NCI-H187 (cell line): ENCODE measurements around the gene RASAL2.
"Not testable (repeated sequence)": the region's sequence is repeated elsewhere in the genome, so short reads cannot be mapped to it uniquely, and the experiment has no call there.

Experiments used
- DNase-seq, 2 experiments: peaks; one replicate each; lab custom pipeline; 2025; lab: John Stamatoyannopoulos, UW

RASAL2 gene

GRCh38 chr1:178345238-178345637 lies 251.3 kb downstream of the RASAL2 start:
- no peak for DNase-seq

DNA sequence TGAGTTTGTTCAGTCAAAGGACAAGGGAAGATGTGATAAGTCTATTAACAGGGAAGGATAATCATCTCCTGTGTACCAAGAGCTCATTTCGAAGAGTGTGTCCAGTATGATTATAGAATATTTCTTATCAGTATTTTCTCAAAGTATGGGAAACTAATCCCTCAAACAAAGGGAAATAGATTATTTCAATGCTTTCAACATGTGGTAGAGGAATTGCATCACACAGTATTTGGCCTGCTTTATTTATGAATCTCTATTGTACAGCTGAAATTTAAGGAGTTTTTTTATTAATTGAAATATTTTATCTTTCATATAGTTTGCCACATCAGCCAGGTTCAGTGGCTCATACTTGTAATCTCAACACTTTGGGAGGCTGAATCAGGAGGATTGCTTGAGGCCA lies 251.9 kb downstream of the RASAL2 start:
- DNase-seq = no peak

DNA sequence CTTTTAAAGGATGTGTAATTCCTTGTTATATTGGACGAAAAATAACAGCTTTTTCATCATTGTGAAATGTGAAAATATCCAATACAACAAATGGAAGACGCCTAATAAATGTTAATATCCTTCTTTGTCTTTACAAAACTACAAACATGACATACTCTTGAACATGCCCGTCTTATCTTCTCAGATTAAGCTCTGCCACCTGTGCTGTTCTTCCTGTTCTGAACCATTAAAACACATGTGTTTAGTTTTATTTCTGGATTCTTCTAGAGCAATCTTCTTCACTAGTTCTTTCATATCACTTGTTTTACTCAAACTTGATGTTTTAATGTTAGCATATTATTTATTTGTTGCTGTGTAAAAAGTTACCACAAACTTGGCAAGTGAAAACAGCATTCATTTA lies 255.9 kb downstream of the RASAL2 start:
- no peak for DNase-seq

DNA sequence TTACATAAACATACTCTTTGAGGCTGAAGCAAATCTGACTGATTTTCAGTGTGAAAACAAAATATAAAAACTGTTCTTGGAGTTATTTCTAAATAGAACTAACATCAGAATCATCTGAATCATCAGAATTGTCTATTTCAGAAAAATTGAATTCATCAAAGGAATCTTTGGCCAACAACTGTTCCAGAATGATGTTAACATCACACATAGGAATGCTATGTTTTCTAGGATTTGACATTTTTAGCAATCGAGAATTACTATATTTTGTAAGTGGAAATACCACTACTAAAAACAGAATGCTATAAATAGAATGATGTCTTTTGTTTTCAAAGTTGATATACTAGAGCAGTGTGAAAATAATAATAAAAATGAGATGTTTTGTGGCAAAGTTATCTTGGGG lies 258.0 kb downstream of the RASAL2 start:
- DNase-seq = not testable (repeated sequence)

DNA sequence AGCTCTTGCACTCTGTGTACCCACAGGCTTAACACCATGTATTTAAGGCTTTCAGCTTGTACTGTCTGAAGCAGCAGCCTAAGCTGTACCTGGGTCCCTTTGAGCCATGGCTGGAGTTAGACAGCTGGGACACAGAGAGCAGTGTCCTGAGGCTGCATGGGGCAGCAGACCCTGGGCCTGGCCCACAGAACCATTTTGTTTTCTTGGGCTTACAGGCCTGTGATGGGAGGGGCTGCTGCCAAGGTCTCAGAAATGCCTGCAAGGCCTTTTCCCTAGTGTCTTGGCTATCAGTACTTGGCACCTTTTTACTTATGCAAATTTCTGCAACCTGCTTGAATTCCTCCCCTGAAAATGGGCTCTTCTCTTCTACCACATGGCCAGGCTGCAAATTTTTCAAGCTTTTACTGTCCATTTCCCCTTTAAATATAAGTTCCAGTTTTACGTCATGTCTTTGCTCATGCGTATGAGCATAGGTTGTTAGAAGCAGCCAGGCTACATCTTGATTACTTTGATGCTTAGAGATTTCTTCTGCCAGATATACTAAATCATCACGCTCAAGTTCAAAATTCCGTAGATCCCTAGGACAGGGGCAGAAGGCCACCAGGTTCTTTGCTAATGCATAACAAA lies 259.0 kb downstream of the RASAL2 start:
- no peak for DNase-seq

DNA sequence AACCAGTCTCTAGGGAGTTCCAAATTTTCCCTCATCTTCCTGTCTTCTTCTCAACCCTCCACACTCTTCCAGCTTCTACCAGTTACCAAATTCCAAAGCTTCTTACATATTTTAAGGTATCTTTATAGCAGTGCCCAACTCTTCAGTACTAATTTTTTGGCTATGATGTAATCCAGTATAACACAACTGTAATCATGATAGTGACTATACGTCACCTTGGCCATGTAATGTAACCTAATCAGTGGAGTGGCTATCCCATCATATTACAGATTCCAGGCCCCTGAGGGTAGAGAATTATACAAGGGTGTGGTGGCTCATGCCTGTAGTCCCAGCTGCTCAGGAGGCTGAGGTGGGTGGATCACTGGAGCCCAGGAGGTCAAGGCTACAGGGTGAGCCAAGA lies 259.6 kb downstream of the RASAL2 start:
- no peak for DNase-seq

DNA sequence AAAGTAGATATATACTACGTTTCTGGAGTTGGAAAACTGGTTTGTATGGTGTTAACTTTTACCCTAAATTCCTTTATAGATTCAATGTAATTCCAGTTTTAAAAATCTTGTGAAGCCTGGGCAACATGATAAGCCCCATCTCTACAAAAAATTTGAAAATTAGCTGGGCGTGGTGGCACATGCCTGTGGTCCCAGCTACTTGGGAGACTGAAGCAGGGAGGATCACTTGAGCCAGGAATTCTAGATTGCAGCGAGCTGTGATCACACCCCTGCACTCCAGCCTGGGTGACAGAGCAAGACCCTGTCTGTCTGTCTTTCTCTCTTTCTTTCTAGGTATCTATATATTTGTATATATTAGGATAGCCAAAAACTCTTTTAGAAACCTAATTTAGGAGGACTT lies 260.9 kb downstream of the RASAL2 start:
- DNase-seq = no peak

DNA sequence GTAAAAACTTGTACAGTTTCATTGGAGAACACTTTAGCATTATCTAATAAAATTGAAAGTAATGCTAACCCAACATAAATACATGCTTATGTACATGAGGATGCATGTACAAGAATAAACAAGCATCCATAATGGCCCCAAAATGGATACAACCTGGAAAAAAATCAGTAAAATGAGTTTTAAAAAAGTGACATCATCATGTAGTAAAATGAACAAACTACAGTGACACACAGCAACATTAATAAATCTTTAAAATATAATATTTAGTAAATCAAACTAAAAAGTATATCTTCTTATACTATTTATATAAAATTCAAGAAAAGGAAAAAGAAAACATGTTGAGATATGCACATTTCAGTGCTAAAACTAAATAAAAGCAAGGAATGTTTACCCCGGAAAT lies 262.4 kb downstream of the RASAL2 start:
- DNase-seq = no peak

- no peak for DNase-seq
Observed at GRCh38 chr1:178358456-178358855, 264.6 kb downstream of the RASAL2 start.

DNA sequence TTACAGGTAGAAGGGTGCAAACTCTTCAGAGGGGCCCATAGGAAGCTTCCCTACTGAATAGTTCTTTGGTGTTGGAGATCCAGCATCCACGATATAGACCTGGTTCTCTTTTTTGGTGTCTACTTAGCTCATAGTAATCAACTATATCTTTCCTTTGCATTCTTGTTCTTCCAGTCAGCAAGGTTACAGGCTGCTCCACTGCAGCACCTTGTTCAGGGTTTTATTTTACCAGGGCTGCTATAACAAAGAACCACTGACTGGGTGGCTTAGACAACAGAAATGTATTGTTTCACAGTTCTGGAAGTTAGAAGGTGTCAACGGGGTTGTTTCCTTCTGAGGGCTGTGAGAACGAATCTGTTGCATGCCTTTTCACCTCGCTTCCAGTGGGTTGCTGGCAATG lies 266.5 kb downstream of the RASAL2 start:
- DNase-seq = no peak

DNA sequence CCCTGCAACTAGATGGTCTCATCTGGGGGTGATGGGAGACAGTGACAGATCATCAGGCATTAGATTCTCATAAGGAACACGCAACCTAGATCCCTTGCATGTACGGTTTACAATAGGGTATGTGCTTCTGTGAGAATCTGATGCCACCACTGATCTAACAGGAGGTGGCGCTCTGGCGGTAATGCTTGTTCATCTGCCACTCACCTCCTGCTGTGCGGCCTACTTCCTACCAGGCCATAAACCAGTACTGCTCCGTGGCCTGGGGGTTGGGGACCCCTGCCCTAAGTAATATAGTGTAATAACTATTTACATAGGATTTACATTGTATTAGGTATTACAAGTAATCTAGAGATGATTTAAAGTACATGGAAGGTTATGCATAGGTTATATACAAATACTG lies 267.9 kb downstream of the RASAL2 start:
- DNase-seq = no peak

DNA sequence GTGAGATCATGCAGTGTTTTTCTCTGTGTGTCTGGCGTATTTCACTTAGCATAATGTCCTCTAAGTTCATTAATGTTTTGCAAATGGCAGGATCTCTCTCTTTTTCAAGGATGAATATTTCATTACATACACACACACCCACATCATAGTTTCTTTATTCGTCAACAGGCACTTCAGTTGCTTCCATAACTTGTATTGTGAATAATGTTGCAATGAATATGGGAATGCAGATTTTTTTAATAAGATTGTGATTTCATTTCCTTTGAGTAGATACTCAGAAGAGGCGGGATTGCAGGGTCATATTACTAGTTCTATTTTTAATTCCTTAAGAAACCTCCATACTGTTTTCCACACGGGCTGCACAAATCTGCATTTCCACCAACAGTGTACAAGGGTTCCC lies 268.8 kb downstream of the RASAL2 start:
- DNase-seq = no peak

GRCh38 chr1:178364782-178365181 lies 270.9 kb downstream of the RASAL2 start:
- DNase-seq = no peak

DNA sequence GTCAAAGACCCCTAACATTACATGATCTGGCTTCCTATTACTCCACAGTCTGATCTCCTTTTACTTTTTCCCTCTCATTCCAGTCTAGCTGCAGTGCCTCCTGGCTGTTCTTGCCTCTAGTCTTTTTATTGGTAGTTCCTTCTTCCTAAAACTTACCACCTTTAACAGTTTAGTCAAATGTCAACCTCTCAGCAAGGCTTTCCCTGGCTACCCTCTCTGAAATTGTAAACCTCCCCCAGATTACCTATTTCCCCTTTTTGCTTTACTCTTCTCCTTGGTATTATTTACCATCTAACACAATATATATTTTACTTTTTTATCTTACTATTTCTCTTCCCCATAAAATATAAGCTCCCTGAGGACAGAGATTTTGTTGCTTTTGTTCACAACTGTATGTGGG lies 273.2 kb downstream of the RASAL2 start:
- no peak for DNase-seq

GRCh38 chr1:178368208-178368607 lies 274.3 kb downstream of the RASAL2 start:
- DNase-seq = no peak

- no peak for DNase-seq
Observed at GRCh38 chr1:178371235-178371634, 277.3 kb downstream of the RASAL2 start.

- no peak for DNase-seq
Observed at GRCh38 chr1:178371933-178372388, 278.1 kb downstream of the RASAL2 start.

DNA sequence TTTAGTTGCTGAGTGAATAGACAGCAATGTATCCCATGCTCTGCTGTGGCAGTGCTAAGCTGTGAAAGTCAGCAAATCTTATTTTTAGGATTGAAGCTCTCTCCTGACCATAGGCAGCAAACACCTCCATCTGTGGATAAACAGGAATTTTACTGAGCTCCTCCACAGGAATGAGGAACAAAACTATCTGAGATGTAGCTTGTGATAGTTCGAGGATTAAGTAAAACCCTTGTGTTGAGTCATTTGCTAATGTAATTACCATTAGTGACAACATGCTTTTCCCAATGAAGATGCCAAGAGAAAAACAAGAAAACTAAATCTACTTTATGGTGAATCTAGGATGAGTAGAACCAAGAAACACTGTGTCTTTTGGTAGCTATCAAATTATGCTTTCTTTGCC lies 280.1 kb downstream of the RASAL2 start:
- no peak for DNase-seq

GRCh38 chr1:178376008-178376407 lies 282.1 kb downstream of the RASAL2 start:
- no peak for DNase-seq

DNA sequence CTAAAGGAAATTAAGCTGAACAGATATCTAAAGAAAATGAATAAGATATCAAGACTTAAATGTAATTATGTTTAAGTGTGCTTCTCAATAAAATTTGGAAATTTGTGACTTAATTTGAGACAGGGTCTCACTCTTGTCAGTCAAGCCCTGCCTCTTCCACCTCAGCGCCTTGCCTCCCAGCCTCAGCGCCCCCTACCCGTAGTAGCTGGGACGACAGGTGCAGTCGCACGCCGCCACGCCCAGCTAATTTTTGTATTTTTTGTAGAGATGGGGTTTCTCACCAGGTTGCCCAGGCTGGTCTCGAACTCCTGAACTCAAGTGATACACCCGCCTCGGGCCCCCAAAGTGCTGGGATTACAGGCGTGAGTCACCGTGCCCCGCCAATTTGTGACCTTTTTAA lies 285.9 kb downstream of the RASAL2 start:
- no peak for DNase-seq

- no peak for DNase-seq
Observed at GRCh38 chr1:178382372-178382771, 288.5 kb downstream of the RASAL2 start.

GRCh38 chr1:178385662-178386061 lies 291.8 kb downstream of the RASAL2 start:
- no peak for DNase-seq

GRCh38 chr1:178388418-178389145 lies 294.7 kb downstream of the RASAL2 start:
- no peak for DNase-seq

DNA sequence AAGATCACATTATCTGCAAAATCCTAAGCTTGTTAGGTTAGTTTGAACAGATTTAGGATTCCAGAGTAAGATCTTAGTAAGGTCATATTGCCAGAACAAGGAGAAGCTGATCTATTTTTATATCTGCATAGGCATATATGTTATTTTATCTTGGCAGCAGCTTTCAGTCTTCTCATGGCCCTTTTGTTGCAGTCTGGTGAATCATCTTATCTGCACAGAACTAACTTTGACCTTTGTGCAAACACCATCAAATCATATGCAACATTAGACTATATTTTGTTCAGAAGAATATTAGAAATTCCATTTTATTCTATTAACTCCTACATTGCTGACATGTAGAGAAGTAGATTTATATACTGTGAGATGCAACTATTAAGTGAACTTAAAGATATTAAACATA lies 295.5 kb downstream of the RASAL2 start:
- DNase-seq = no peak
